HEK293 (cell line): Measurements from ENCODE around the gene BAIAP3.
A peak's percentile ranks its signal among the peaks of the same experiment; 100 is the strongest.

Experiments used
- CTCF ChIA-PET: fragments of 350-600 bp; formaldehyde crosslinking; extraction: SDS; loops from one replicate; lab custom pipeline; 2021; ENCODE audit warnings: antibody characterized with exemption; lab: Yijun Ruan, JAX
- POLR2A ChIA-PET: fragments of 300-600 bp; formaldehyde crosslinking; extraction: SDS; loops from one replicate; lab custom pipeline; 2020; ENCODE audit warnings: antibody characterized with exemption, inconsistent platforms; lab: Yijun Ruan, JAX
- H3K27ac ChIP-seq: fragments of 200-500 bp; sonication (Bioruptor generic); 2 replicates; pipeline ENCODE4 v1.5.1; 2014; ENCODE audit warnings: low read depth, low read length, control low read depth, inconsistent platforms; ENCODE audit errors: extremely low read depth
- H3K36me3 ChIP-seq, 2 experiments: fragments of 200-500 bp in 1 of 2; sonication (Bioruptor generic) in 1 of 2; 1 replicate in 1 of 2; 2 replicates in 1 of 2; pipeline ENCODE4 v1.5.1; 2014 to 2017; ENCODE audit warnings: inconsistent platforms in 2 of 2, low read length in 2 of 2; ENCODE audit not compliant: control insufficient read depth in 2 of 2, insufficient read depth in 1 of 2
- H3K4me1 ChIP-seq: fragments of 200-500 bp; sonication (Bioruptor generic); 2 replicates; pipeline ENCODE4 v1.5.1; 2014; ENCODE audit warnings: mild to moderate bottlenecking, low read length, inconsistent platforms; ENCODE audit not compliant: control insufficient read depth, insufficient read depth
- H3K4me3 ChIP-seq: 2 replicates; pipeline ENCODE4 v1.5.1; 2011; ENCODE audit warnings: low read depth, mild to moderate bottlenecking, control low read depth, low read length, moderate library complexity
- H3K9me3 ChIP-seq: fragments of 200-500 bp; sonication (Bioruptor generic); 2 replicates; pipeline ENCODE4 v1.5.1; 2014; ENCODE audit warnings: low read depth, low read length, inconsistent platforms; ENCODE audit not compliant: control insufficient read depth, insufficient read depth
- CTCF ChIP-seq: fragments of 450-650 bp; formaldehyde crosslinking; IDR thresholded peaks from 2 replicates; pipeline ENCODE4 v1.5.1; 2016; ENCODE audit warnings: missing biosample characterization, missing genetic modification characterization
- KLF1 ChIP-seq: fragments of 450-650 bp; formaldehyde crosslinking; IDR thresholded peaks from 2 replicates; pipeline ENCODE4 v1.5.1; 2016; ENCODE audit warnings: missing biosample characterization, missing genetic modification characterization
- KLF17 ChIP-seq: fragments of 450-650 bp; formaldehyde crosslinking; IDR thresholded peaks from 2 replicates; pipeline ENCODE4 v1.5.1; 2016; ENCODE audit warnings: missing biosample characterization, missing genetic modification characterization
- MEIS1 ChIP-seq: sonication (generic); formaldehyde crosslinking; IDR thresholded peaks from 2 replicates; pipeline ENCODE4 v1.8.1; 2022; ENCODE audit warnings: missing genetic modification reagents, mild to moderate bottlenecking, borderline replicate concordance
- SP3 ChIP-seq: fragments of 450-650 bp; formaldehyde crosslinking; IDR thresholded peaks from 2 replicates; pipeline ENCODE4 v1.5.1; 2016; ENCODE audit warnings: missing biosample characterization, missing genetic modification characterization
- ZBTB26 ChIP-seq: fragments of 450-650 bp; formaldehyde crosslinking; optimal IDR thresholded peaks from 2 replicates; pipeline ENCODE3; 2016; ENCODE audit warnings: missing biosample characterization, mild to moderate bottlenecking, missing genetic modification characterization
- ZBTB6 ChIP-seq: fragments of 450-650 bp; formaldehyde crosslinking; IDR thresholded peaks from 2 replicates; pipeline ENCODE4 v1.5.1; 2017; ENCODE audit warnings: missing biosample characterization, missing genetic modification characterization
- ZFP41 ChIP-seq: fragments of 450-650 bp; formaldehyde crosslinking; IDR thresholded peaks from 2 replicates; pipeline ENCODE4 v1.5.1; 2016; ENCODE audit warnings: missing biosample characterization, missing genetic modification characterization, borderline replicate concordance
- ZFP69B ChIP-seq: fragments of 450-650 bp; formaldehyde crosslinking; IDR thresholded peaks from 2 replicates; pipeline ENCODE4 v1.5.1; 2016; ENCODE audit warnings: missing biosample characterization, missing genetic modification characterization
- ZNF140 ChIP-seq: fragments of 450-650 bp; formaldehyde crosslinking; IDR thresholded peaks from 2 replicates; pipeline ENCODE4 v1.5.1; 2016; ENCODE audit warnings: missing biosample characterization, missing genetic modification characterization
- ZNF16 ChIP-seq: fragments of 450-650 bp; formaldehyde crosslinking; IDR thresholded peaks from 2 replicates; pipeline ENCODE4 v1.5.1; 2016; ENCODE audit warnings: low read depth, missing biosample characterization, missing genetic modification characterization
- ZNF23 ChIP-seq: fragments of 450-650 bp; formaldehyde crosslinking; IDR thresholded peaks from 2 replicates; pipeline ENCODE4 v1.5.1; 2016; ENCODE audit warnings: missing biosample characterization, missing genetic modification characterization, borderline replicate concordance
- ZNF341 ChIP-seq: fragments of 450-650 bp; formaldehyde crosslinking; IDR thresholded peaks from 2 replicates; pipeline ENCODE4; 2016; ENCODE audit warnings: low read depth, missing biosample characterization, missing genetic modification characterization
- ZNF366 ChIP-seq: fragments of 450-650 bp; formaldehyde crosslinking; conservative IDR thresholded peaks from 2 replicates; pipeline ENCODE4 v1.5.1; 2016; ENCODE audit warnings: missing biosample characterization, missing genetic modification characterization
- ZNF398 ChIP-seq: fragments of 450-650 bp; formaldehyde crosslinking; IDR thresholded peaks from 2 replicates; pipeline ENCODE4 v1.5.1; 2017; ENCODE audit warnings: missing biosample characterization, missing genetic modification characterization
- ZNF449 ChIP-seq: fragments of 450-650 bp; formaldehyde crosslinking; IDR thresholded peaks from 2 replicates; pipeline ENCODE4 v1.5.1; 2017; ENCODE audit warnings: missing biosample characterization, mild to moderate bottlenecking, missing genetic modification characterization, moderate library complexity
- ZNF510 ChIP-seq: fragments of 450-650 bp; formaldehyde crosslinking; IDR thresholded peaks from 2 replicates; pipeline ENCODE4 v1.5.1; 2018; ENCODE audit warnings: mild to moderate bottlenecking, missing genetic modification characterization, missing biosample characterization; ENCODE audit not compliant: insufficient replicate concordance
- ZNF521 ChIP-seq: fragments of 450-650 bp; formaldehyde crosslinking; IDR thresholded peaks from 2 replicates; pipeline ENCODE4 v1.5.1; 2017; ENCODE audit warnings: missing biosample characterization, mild to moderate bottlenecking, missing genetic modification characterization
- ZNF629 ChIP-seq: fragments of 450-650 bp; formaldehyde crosslinking; IDR thresholded peaks from 2 replicates; pipeline ENCODE4 v1.5.1; 2017; ENCODE audit warnings: missing biosample characterization, missing genetic modification characterization
- ZNF654 ChIP-seq: fragments of 450-650 bp; formaldehyde crosslinking; IDR thresholded peaks from 2 replicates; pipeline ENCODE4 v1.5.1; 2016; ENCODE audit warnings: low read depth, missing biosample characterization, missing genetic modification characterization
- ZNF664 ChIP-seq: fragments of 450-650 bp; formaldehyde crosslinking; IDR thresholded peaks from 2 replicates; pipeline ENCODE4 v1.5.1; 2016; ENCODE audit warnings: missing biosample characterization, missing genetic modification characterization
- ZNF768 ChIP-seq: fragments of 450-650 bp; formaldehyde crosslinking; IDR thresholded peaks from 2 replicates; pipeline ENCODE4 v1.5.1; 2018; ENCODE audit warnings: missing biosample characterization, mild to moderate bottlenecking, missing genetic modification characterization
- ZNF792 ChIP-seq: fragments of 450-650 bp; formaldehyde crosslinking; IDR thresholded peaks from 2 replicates; pipeline ENCODE4 v1.5.1; 2016; ENCODE audit warnings: missing biosample characterization, missing genetic modification characterization
- ZNF837 ChIP-seq: fragments of 450-650 bp; formaldehyde crosslinking; IDR thresholded peaks from 2 replicates; pipeline ENCODE4 v1.5.1; 2016; ENCODE audit warnings: missing biosample characterization, missing genetic modification characterization
- ZSCAN30 ChIP-seq: fragments of 450-650 bp; IDR thresholded peaks from 2 replicates; pipeline ENCODE4 v1.5.1; 2018; ENCODE audit warnings: missing biosample characterization, mild to moderate bottlenecking, missing genetic modification characterization, moderate library complexity
- ZSCAN4 ChIP-seq: fragments of 450-650 bp; formaldehyde crosslinking; IDR thresholded peaks from 2 replicates; pipeline ENCODE4 v1.5.1; 2017; ENCODE audit warnings: missing biosample characterization, missing genetic modification characterization

The BAIAP3 gene

GRCh38 chr16:1300664-1301476 is 32.6 kb upstream of the BAIAP3 start:
- no peaks in the 10 kb centered on the region for H3K4me1 ChIP-seq
- H3K4me3 ChIP-seq: no peak overlapping the region
- no peaks in the 10 kb centered on the region for H3K36me3 ChIP-seq
- ChIA-PET CTCF (interaction anchor here (0.5 to 3.3 kb wide), 11 partner anchors 10 to 1065 kb away, joined by 3 to 17 read pairs (median 4); no protein-coding TSS in a partner anchor), POLR2A (interaction anchor here (1.0 kb wide), 1 partner anchor 8 kb away, joined by 3 read pairs; the partner anchor contains the start of gene UBE2I)
- no peak overlapping the region for H3K27ac ChIP-seq
- H3K9me3 ChIP-seq: no peaks in the 10 kb centered on the region
- TF ChIP-seq ZNF654 (tag by site-specific recombination) (peak; percentile 10; the same call in 1 of the 2 replicates), ZNF664 (tag by site-specific recombination) (no peak), ZNF792 (tag by site-specific recombination) (no peak), ZSCAN4 (no peak), ZNF629 (tag by site-specific recombination) (no peak), ZFP41 (tag by site-specific recombination) (no peak), ZBTB6 (no peak), ZNF341 (tag by site-specific recombination) (no peak), ZNF768 (tag by site-specific recombination) (no peak), ZBTB26 (tag by site-specific recombination) (peak; percentile 15), KLF17 (tag by site-specific recombination) (peak; percentile 64; the same call in 1 of the 2 replicates), ZNF837 (tag by site-specific recombination) (no peak), ZNF521 (tag by site-specific recombination) (no peak), ZNF16 (tag by site-specific recombination) (no peak), ZSCAN30 (tag by site-specific recombination) (peak; percentile 44; the same call in 1 of the 2 replicates), CTCF (tag by site-specific recombination) (peak; percentile 88), ZNF140 (tag by site-specific recombination) (no peak), ZFP69B (tag by site-specific recombination) (no peak), ZNF449 (tag by site-specific recombination) (no peak), ZNF366 (tag by site-specific recombination) (no peak), ZNF510 (tag by site-specific recombination) (no peak), KLF1 (tag by site-specific recombination) (peak; percentile 92), MEIS1 (CRISPR knock-in tag) (no peak), SP3 (tag by site-specific recombination) (peak; percentile 87), ZNF398 (tag by site-specific recombination) (no peak), ZNF23 (no peak)
